ENCODE results near the gene TBC1D8. TPM values are rescaled to one million over a fixed set of nuclear protein-coding genes. Genes with fewer than 3 reads are reported as not detected.

Gene TBC1D8
- total RNA-seq, 4 donors from 2014 or later: 77.6 to 511 (median 239) TPM

- H3K4me1 ChIP-seq: peaks cover 0 to 13% (median 5%) of the 10 kb centered on the region in 4 donors
- H3K27ac ChIP-seq: no peak overlapping the region
Measured at GRCh38 chr2:101147062-101147461, 4.1 kb downstream of the TBC1D8 start.

GRCh38 chr2:101146535-101146934, 4.6 kb downstream of the TBC1D8 start:
- TF ChIP-seq, protein P1, sequence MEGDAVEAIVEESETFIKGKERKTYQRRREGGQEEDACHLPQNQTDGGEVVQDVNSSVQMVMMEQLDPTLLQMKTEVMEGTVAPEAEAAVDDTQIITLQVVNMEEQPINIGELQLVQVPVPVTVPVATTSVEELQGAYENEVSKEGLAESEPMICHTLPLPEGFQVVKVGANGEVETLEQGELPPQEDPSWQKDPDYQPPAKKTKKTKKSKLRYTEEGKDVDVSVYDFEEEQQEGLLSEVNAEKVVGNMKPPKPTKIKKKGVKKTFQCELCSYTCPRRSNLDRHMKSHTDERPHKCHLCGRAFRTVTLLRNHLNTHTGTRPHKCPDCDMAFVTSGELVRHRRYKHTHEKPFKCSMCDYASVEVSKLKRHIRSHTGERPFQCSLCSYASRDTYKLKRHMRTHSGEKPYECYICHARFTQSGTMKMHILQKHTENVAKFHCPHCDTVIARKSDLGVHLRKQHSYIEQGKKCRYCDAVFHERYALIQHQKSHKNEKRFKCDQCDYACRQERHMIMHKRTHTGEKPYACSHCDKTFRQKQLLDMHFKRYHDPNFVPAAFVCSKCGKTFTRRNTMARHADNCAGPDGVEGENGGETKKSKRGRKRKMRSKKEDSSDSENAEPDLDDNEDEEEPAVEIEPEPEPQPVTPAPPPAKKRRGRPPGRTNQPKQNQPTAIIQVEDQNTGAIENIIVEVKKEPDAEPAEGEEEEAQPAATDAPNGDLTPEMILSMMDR (IDR thresholded peaks at IDR 0.05): no peak
- TF ChIP-seq POLR2A (IDR thresholded peaks at IDR 0.05): no peak
- Histone ChIP-seq H3K27ac (no peak overlapping the region), H3K9me3 (no peaks in the 10 kb centered on the region), H3K4me1 (peaks cover 0 to 10% (median 4%) of the 10 kb centered on the region in 4 donors), H3K36me3 (no peaks in the 10 kb centered on the region), H3K4me3 (no peak overlapping the region), H3K27me3 (no peaks in the 10 kb centered on the region)
- no peak for DNase-seq

More at GRCh38 chr2:101147062-101147461, 4.1 kb downstream of the TBC1D8 start:
- Histone ChIP-seq H3K36me3 (no peaks in the 10 kb centered on the region), H3K27me3 (no peaks in the 10 kb centered on the region), H3K4me3 (no peak overlapping the region), H3K9me3 (no peaks in the 10 kb centered on the region)
- TF ChIP-seq, protein P1 (IDR thresholded peaks at IDR 0.05): no peak
- TF ChIP-seq POLR2A (IDR thresholded peaks at IDR 0.05): no peak
- DNase-seq: no peak

- no peak overlapping the region for H3K4me3 ChIP-seq
- no peaks in the 10 kb centered on the region for H3K27me3 ChIP-seq
- no peak for TF ChIP-seq POLR2A (IDR thresholded peaks at IDR 0.05)
- TF ChIP-seq, protein P1 (IDR thresholded peaks at IDR 0.05): no peak
- H3K36me3 ChIP-seq: no peaks in the 10 kb centered on the region
- DNase-seq: no peak
- H3K27ac ChIP-seq: no peak overlapping the region
- H3K4me1 ChIP-seq: peaks cover 0 to 9% (median 4%) of the 10 kb centered on the region in 4 donors
- no peaks in the 10 kb centered on the region for H3K9me3 ChIP-seq
Measured at GRCh38 chr2:101145406-101145805, 5.8 kb downstream of the TBC1D8 start.

GRCh38 chr2:101142163-101142562, 9.0 kb downstream of the TBC1D8 start:
- no peak for DNase-seq
- no peaks in the 10 kb centered on the region for H3K27me3 ChIP-seq
- H3K9me3 ChIP-seq: no peaks in the 10 kb centered on the region
- TF ChIP-seq POLR2A (IDR thresholded peaks at IDR 0.05): no peak
- TF ChIP-seq, protein P1 (IDR thresholded peaks at IDR 0.05): no peak
- no peaks in the 10 kb centered on the region for H3K36me3 ChIP-seq
- H3K4me1 ChIP-seq: no peaks in the 10 kb centered on the region
- H3K27ac ChIP-seq: no peak overlapping the region
- H3K4me3 ChIP-seq: no peak overlapping the region

GRCh38 chr2:101140978-101141655, 10.1 kb downstream of the TBC1D8 start:
- no peak overlapping the region for H3K27ac ChIP-seq
- no peaks in the 10 kb centered on the region for H3K27me3 ChIP-seq
- no peaks in the 10 kb centered on the region for H3K4me1 ChIP-seq
- DNase-seq: no peak
- H3K9me3 ChIP-seq: no peaks in the 10 kb centered on the region
- no peak for TF ChIP-seq POLR2A (IDR thresholded peaks at IDR 0.05)
- TF ChIP-seq, protein P1 (IDR thresholded peaks at IDR 0.05): no peak
- H3K36me3 ChIP-seq: no peaks in the 10 kb centered on the region
- H3K4me3 ChIP-seq: no peak overlapping the region
